Measurements from ENCODE around the gene PF4V1. TPM values are rescaled to one million over a fixed set of nuclear protein-coding genes. Genes with fewer than 3 reads are reported as not detected.
A peak's percentile ranks its signal among the peaks of the same experiment; 100 is the strongest.

PF4V1 gene, protein sequence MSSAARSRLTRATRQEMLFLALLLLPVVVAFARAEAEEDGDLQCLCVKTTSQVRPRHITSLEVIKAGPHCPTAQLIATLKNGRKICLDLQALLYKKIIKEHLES
- not detected in 2 replicates for total RNA-seq

GRCh38 chr4:73853246-73853704, at the start of gene PF4V1:
PF4V1 (plus strand) TSS chr4:73853296; CDS start chr4:73853363, 67 bp downstream.
- no peak for DNase-seq (ENCODE audit: extremely low read depth, low read depth, low spot score)

DNA sequence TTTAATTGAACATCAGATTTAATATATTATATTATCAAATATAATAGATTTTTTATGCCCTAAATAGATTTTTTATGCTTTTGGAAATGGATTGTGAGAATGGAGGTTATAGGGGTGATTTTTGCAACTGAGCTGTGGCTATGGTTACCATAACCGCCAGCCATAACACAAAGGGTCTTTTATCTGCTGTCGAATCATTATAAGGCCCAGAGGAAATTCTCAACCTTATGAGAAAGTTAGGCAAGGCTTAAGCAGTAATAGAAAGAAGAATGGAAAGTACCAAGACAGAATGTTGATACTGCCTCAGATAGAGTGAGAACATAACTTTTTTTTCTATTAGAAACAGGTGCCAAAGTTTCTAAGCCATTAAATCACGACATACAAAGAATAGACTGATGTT, 42.9 kb upstream of the PF4V1 start:
- no peak for DNase-seq (ENCODE audit: extremely low read depth, low read depth, low spot score)

DNA sequence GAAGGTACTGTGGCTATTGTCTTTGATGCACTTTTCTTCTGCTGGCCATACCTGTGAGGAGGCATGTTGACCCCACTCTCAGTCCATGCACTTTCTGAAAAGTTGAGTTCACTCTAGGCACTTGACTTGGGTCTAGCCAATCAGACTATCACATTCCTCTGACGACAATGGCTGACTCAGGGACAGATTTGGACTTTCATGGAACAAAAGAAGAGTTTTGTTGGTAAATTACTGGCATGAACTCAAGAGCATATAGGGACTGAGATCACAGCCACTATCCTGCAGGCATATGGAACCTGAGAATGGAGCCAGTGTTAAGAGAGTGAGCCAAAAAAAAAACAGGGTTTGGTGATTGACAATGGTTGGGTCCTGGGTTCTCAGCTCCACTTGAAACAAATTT, 41.3 kb upstream of the PF4V1 start:
- no peak for DNase-seq (ENCODE audit: extremely low read depth, low read depth, low spot score)

DNA sequence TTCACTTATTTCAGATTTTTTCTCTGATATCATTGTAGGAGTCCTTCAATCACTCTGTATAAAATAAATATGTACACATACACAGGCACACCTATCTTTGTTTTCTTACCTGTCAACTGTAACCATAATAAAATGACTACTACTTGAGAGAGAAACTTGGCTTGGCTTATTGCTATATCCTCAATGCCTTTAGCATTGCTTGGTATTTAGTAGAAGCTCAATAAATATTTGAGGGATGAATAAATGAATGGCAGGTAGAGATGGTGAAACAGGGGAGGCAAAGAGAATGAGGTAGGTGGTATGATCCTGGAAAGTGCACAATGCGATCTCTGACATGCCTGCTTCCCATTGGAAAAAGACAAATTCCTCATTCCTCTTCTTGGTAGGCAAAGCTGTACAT, 38.4 kb upstream of the PF4V1 start:
- DNase-seq (ENCODE audit: extremely low read depth, low read depth, low spot score) = no peak

DNA sequence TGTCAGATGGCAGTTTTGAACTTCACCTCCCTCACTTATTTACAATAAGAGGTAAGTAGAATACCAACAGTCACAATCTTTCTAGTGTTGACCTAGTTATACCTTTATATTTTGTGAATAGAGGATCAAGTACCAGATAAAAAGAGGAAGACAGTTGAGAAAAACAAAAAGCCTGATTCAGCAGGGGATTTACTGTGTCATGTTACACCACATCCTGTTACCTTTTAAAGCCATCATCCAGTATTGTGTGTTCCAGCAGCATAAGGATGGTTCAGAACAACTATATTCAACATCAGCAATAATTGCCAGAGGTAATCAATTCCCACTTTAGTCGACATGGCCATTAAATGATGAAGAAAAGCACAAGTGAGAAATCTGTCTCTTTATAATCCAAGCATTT, 38.0 kb upstream of the PF4V1 start:
- no peak for DNase-seq (ENCODE audit: extremely low read depth, low read depth, low spot score)

- DNase-seq (ENCODE audit: extremely low read depth, low read depth, low spot score) = peak; percentile 47
These were observed 36.3 kb upstream of the PF4V1 start for GRCh38 chr4:73816814-73817213.

- no peak for DNase-seq (ENCODE audit: extremely low read depth, low read depth, low spot score)
These were observed 35.8 kb upstream of the PF4V1 start for GRCh38 chr4:73817341-73817740.

- DNase-seq (ENCODE audit: extremely low read depth, low read depth, low spot score) = no peak
These were observed 31.8 kb upstream of the PF4V1 start for GRCh38 chr4:73821325-73821724.

DNA sequence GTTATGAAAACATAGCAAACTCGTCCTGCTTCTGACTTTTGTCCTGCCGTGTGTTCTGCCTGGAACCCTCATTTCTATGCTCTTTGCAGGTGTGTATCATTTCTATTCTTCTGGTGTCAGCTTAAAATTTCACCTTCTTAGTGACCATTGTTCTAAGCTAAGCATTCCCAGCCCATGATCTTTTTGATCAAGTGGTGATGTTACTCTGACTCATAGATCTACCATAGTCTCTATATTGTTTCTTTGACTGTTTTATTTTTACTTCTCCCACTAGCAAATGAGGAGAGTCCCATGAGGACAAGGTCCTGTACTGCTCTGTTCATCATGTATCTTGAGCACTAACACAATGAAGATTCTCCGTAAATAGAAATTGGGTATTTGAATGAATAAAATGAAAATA, 30.7 kb upstream of the PF4V1 start:
- no peak for DNase-seq (ENCODE audit: extremely low read depth, low read depth, low spot score)

- DNase-seq (ENCODE audit: extremely low read depth, low read depth, low spot score) = no peak
These were observed 30.1 kb upstream of the PF4V1 start for GRCh38 chr4:73822812-73823504.

DNA sequence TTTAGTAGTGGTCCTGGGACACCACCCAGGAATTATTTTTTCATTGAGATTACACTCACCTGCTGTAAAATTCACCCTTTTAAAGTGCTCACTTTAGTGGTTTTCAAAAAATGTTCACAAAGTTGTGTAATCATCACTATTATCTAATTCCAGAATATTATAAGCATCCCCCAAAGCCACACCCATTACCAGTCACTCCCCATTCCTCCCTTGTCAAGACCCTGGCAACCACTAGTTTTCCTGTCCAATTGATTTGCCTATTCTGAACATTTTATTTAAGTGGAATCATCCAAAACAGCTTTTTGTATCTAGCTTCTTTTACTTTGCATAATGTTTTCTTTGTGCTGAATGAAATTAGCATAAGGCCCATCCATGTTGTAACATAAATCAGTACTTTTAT, 29.3 kb upstream of the PF4V1 start:
- DNase-seq (ENCODE audit: extremely low read depth, low read depth, low spot score) = no peak

DNA sequence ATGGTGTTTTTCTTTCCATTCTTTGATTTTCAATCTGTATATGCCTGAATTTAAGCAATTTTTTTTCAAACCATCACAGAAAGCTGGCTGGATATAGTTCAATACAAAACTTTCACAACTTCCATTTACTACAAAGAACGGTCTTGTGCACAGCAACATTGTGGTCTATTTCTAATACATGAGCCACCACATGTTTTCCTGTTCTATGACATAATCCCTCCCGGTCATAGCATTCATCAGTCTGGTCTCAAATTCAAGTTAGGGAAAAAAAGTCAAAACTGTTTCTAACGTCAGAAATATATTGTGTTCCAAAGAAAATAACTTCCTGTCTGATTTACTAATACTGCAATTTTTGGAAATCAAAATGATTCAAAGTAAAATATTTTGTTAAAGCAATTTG, 24.1 kb upstream of the PF4V1 start:
- no peak for DNase-seq (ENCODE audit: extremely low read depth, low read depth, low spot score)

DNA sequence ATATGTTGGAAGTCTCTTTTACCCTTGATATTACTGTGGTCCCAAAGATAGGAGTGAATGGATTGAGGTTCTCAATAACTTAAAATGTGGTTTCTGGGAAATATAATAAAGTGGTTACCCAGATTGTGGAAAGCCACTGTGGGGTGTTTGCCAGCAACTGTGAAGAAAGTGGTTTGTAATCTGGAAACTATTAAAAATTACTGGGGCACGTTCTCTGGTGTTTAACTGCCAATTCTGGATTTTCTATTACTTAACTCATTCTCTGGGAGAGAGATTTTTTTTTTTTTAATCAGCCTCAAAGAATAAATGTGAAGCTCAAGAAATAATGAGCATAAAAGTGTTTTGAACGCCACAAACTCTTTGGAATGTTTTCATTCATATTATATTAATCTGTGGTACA, 21.5 kb upstream of the PF4V1 start:
- DNase-seq (ENCODE audit: extremely low read depth, low read depth, low spot score) = no peak

DNA sequence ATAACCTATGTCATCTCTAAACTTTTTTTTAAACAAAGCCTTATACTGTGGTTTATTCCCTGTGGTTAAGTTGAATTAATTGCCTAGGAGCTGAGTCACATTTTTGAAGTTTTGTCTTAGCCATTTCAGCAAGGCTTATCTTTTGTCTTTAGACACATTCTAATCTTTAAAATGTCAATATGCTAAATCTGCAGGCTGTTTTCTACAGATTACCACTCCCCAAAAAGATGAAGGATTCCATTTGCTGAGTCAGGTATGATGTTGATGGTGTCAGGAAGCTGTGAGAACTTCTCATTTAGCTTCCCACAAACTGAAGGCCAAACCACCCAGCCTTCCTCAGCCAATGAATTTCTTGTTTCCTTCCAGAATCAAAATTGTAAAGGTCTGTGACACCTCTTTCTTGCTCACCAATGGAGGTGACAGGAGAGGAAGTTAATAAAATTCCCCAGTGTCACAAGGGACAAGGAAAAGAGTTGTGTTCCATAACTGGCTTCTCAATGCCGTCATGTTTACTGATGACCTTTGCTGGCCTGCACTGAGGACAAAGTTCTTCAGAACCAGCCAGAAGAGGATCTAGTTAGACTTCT, 20.4 kb upstream of the PF4V1 start:
- no peak for DNase-seq (ENCODE audit: extremely low read depth, low read depth, low spot score)

GRCh38 chr4:73836373-73837279, 16.5 kb upstream of the PF4V1 start, which contains the start of gene CXCL6:
CXCL6 (plus strand) TSS chr4:73836678; CDS start chr4:73836751, 73 bp downstream.
- DNase-seq (ENCODE audit: extremely low read depth, low read depth, low spot score) = no peak

- no peak for DNase-seq (ENCODE audit: extremely low read depth, low read depth, low spot score)
These were observed 14.0 kb upstream of the PF4V1 start for GRCh38 chr4:73839071-73839470.

DNA sequence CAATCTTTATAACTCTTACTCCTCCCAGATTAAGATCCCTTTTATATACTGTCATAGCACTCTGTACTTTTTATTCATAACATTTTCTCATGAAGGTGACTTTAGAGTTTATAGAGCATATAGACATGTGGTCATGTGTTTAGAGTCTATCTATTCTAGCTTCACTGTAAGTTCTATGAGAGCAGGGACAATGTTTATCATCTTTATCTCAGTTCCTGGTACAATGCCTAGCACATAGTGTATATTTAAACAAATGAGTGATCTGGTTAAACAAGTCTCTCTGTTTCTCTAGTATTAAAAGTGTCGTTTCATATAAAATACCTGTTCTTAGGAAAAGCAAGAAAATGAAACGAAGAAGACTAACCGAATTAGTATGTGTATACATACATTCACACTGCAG, 13.4 kb upstream of the PF4V1 start:
- DNase-seq (ENCODE audit: extremely low read depth, low read depth, low spot score) = no peak

DNA sequence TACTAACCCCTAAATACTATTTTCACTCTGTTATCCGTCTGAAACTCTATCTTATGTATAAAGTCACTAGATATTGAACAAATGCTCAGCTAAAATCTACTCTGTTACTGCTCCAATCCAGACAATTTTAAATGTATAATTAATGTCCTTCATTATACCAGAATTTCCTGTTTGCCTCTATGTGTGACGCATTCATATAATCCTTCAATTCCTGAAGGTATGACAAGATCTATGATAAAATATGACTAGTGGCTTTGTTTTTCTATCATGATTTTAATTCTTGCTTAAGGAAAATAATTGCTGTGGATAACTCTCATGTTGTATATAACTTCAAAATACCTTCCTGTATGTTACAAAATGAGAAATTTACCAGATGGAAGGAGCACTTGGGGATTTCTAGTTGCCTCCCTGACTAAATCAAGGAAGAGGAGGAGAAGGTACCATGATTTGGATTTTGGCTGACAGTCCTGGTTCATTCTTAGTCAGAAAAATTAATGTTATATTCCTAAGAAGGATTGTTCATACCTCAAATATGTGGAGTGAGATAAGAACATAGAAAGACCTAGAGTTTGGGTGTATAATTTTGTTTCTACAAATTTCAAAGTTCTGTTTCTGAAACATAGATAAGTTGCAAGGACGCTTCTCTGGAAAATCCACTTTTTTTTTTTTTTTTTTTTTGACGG, 11.7 kb upstream of the PF4V1 start:
- DNase-seq (ENCODE audit: extremely low read depth, low read depth, low spot score) = no peak

- no peak for DNase-seq (ENCODE audit: extremely low read depth, low read depth, low spot score)
These were observed 10.4 kb upstream of the PF4V1 start for GRCh38 chr4:73842696-73843095.

- no peak for DNase-seq (ENCODE audit: extremely low read depth, low read depth, low spot score)
These were observed 9.7 kb upstream of the PF4V1 start for GRCh38 chr4:73843369-73843768.

GRCh38 chr4:73844345-73844744, 8.8 kb upstream of the PF4V1 start:
- DNase-seq (ENCODE audit: extremely low read depth, low read depth, low spot score) = no peak
